ENCODE data around the gene TRIM29. TPM values are rescaled to one million over a fixed set of nuclear protein-coding genes. Genes with fewer than 3 reads are reported as not detected.

The TRIM29 gene
- total RNA-seq, 1 experiment from 2014 or later: not detected

GRCh38 chr11:120139316-120140069 is 1.6 kb upstream of the TRIM29 start:
- no peak for DNase-seq (ENCODE audit: low read depth)

GRCh38 chr11:120137187-120137610 is 714 bp downstream of the TRIM29 start:
- no peak for DNase-seq (ENCODE audit: low read depth)

- no peak for DNase-seq (ENCODE audit: low read depth)
Observed at GRCh38 chr11:120136356-120136755, 1.6 kb downstream of the TRIM29 start.

DNA sequence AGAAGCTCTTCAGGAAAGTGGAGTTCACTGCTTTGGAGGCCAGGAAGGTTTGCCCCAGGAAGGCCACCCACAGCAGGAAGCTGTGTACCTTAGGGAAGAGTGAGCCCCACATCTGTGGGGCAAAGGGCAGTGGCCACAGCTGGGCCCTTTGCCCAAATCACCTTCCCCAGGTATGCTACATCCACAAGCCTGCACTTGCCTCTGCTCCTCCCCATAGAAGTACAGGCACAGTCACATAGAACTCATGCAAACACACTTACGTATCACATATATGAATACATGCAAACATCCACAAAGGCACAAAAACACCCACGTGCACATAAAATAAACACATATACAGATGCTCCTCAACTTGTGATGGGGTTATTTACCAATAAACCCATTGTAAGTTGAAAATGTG is 2.1 kb downstream of the TRIM29 start:
- no peak for DNase-seq (ENCODE audit: low read depth)

GRCh38 chr11:120134931-120135228 is 3.0 kb downstream of the TRIM29 start:
- no peak for DNase-seq (ENCODE audit: low read depth)

DNA sequence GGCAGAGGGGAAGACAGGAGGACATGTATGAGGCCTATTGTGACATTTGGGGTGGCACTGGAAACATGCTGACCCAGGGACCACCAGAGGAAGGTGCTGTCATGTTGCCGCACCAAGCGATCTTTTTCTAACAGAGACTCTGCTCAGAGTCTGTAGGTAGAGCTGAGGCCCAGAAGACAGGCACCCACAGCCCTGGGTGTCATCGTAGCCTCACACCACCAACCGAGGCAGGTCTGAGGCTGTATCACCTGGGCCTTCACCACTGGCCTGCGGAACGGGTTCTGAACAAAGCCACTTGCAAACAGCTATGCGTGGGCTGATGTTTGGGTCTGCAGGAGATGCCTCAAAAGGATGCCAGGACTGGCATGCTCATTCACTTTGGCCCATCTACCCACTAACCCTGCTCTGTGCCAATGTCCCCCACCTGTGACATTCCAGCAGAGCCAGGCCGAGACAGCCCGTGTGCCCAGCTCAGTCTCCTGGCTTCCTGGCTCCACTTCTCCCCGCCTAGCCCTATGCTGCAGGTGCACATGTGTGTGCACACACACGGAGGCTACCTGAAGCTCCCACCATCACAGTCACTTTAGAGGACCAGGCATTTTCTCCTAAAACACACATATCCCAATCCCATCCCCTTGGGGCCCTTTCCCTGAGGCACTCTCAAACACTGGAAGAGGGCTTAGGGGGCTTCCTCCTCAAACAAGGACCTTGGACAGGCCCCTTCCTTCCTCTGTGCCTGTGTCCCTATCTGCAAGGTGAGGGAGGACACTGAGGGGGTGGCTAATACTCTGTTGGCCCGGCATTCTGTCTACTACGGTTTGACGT is 3.6 kb downstream of the TRIM29 start:
- no peak for DNase-seq (ENCODE audit: low read depth)

DNA sequence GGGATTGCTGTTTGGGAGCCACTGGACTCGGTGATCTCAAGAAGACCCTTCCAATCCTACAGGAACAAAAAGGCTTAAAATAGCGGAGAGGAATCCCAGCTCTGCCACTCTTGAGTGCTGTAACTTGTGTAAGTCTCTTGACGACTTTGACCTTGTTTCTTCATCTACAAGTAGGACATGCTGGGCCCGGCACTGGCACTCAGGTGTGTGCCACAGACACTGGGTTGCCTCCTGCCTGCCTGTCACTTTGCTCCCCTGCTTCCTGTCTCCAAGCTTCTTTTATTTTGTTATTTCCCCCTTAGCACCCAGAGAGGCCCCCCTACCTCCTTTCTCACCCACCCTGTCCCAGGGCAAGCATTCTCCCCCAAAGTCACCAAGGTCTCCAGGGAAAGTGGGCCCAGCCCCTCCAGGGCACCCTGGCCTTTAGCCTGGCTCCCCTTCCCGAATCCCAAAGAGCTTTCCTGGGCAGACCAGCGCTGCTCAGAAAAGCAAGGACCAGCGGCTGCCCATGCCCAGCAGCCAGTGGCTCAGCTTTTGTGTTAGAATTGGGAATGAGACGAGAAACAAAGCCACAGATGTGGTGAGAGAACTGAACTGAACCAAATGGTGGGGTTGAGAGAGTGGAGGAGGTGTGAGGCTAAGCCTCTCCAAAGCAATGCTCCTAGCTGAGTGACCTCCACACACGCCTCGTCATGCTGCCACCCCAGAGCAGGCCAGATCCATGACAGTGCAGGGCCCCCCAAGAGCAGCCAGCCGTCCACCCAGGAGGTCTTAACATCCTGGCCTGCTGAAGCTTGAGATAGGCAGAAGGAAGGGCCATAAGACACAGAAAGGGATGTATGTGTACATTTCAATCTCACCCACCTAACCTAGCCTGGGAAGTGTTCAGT is 4.5 kb downstream of the TRIM29 start:
- DNase-seq (ENCODE audit: low read depth): no peak

DNA sequence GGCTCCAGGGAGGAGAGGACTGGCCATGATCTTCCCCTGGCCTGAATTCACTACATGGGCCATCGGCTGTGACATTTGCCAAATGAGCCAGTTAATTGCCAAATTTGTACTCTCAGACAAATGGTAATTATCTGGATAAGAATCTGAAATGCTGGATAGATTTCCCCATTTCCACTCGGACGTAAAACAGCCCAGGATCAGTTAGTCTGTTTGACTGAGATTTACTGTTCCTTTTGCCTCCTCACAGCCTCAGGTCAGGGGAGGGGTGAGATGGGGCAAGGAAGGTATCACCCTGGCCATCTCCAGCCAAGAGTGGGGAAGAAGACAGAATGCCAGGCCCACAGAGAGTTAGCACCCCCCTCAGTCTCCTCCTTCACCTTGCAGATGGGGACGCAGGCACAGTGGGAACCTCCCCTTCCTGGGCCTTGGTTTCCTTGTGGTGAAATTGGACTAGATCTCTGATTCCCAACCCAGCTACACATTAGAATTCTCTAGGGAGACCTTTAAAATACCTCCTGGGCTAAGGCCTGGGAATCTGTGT is 5.2 kb downstream of the TRIM29 start:
- no peak for DNase-seq (ENCODE audit: low read depth)

DNA sequence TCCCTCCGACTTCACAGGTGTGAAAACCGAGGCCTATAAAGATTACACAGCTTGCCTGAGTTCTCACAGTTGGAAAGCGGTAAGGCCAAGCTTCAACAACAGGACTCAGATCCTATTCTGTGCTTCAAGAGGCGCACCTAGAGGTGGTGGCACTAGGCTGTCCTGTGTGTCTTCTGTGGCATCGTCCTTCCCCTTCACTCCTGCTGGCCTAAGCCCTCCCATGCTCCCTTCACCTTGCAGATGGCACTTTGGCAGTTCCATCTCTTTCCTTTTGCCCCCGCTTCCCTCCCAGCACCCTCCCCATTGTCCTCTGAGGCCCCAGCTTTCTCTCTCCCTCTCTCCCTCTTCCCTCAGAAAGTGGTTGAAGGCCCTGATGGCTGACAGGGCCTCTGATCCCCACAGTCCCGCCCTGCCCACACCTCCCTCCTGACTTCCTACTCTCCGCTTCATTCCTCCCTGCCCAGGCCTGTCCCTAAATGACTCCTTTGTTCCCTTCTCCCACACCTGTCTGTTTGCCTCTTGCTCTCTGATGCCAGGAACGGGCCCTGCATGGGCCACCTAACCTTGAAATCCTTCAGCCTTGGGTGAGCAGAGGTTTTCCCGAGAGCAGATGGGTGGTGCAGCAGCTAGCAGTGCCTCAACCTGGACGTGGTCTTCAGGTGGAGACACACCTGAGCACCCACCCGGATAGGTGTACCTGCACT is 5.8 kb downstream of the TRIM29 start:
- no peak for DNase-seq (ENCODE audit: low read depth)

GRCh38 chr11:120130991-120131760 is 6.7 kb downstream of the TRIM29 start:
- no peak for DNase-seq (ENCODE audit: low read depth)

- no peak for DNase-seq (ENCODE audit: low read depth)
Observed at GRCh38 chr11:120130176-120130980, 7.5 kb downstream of the TRIM29 start.

DNA sequence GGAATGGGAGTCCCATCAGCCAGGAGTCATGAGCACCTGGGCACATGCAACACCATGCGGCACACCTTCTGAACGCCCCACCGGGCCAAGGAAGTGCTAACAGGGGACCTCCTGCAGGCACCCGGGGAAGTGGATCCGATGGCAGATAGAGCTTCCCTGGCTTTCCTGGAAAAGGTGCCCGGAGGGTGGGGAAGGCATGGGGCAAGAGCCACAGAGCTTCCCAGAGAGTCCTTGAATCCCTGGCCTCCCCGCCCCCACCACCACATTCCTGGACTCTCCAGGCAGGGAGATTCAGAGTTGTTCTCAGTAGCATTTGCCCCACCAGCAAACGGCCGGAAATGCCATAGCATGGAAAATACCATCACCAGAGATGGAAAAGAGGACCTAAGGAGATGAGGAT is 8.3 kb downstream of the TRIM29 start:
- no peak for DNase-seq (ENCODE audit: low read depth)

DNA sequence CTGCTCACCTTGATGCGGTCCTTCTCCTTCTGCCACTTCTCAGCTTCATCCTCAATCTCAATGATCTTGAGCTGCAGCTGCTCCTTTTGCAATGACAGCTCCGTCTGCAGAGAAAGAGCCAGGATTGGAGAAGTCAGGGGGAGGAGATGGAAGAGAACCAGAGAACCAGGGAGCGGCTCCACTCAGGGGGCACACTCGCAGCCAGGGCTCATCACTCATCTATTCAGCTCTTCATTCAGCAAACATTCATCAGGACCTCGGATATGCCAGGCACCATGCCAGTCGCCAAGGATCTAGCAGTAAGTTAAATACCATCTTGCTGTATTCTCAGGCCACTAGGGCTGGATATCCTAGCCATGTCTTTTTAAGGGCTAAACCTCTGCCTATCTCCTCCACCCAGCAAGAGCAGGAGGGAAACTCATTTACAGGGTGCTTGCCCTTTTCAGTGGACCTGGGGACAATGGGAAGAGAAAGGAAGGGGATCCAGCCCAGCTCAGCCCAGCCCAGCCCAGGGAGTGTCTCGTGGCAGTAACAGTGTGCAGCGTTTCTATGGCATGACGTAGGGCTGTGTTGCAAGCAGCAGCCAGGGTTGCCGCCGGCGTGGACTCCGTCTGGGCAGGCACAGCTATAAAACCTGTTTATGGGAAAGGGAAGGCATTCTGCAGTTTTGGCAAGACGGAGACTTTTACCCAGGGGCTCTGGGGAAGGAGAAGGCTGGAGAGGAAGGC is 9.4 kb downstream of the TRIM29 start:
- no peak for DNase-seq (ENCODE audit: low read depth)

DNA sequence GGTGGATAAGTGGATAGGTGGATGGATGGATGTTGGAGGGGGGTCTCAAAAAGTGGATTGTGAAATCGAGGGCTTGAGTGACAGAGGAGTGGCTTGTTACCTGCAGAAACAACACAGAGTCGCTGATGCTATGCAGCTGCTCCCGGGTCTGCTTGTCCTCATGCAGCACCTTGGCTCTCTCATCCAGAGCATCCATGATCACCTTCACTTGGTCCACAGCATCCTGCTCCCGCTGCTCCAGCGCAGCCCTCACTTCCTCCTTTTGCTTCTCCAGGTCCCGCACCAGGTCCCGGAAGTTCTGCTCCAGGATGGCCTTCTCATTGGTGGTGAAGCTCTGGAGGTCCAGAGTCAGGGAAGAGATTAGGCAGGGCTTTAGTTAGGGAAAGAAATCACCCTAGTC is 10.7 kb downstream of the TRIM29 start:
- DNase-seq (ENCODE audit: low read depth): no peak

GRCh38 chr11:120126620-120127019 is 11.3 kb downstream of the TRIM29 start:
- DNase-seq (ENCODE audit: low read depth): no peak

- DNase-seq (ENCODE audit: low read depth): no peak
Observed at GRCh38 chr11:120125509-120125908, 12.4 kb downstream of the TRIM29 start.

DNA sequence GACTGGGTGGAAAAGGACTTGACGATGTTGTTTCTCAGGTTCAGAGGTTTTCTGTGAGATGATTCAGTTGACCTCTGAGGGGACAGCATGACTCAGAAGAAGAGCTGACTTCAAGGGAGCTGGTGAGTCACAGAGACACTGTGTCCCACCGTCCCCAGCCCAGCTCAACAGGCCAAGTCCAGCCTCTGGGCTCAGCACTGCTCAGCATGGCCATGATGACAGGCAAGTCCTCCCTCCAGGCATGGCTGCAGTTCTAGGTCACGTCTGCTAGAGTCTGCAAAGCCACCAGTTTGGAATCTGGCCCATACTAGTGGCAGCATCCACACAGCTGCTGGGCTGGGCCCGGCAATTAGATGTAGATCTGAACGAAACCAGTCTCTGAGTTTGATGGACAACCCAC is 12.9 kb downstream of the TRIM29 start:
- peak; percentile 59 for DNase-seq (ENCODE audit: low read depth)

- DNase-seq (ENCODE audit: low read depth): no peak
Observed at GRCh38 chr11:120124355-120124754, 13.6 kb downstream of the TRIM29 start.

GRCh38 chr11:120123946-120124345 is 14.0 kb downstream of the TRIM29 start:
- DNase-seq (ENCODE audit: low read depth): no peak
